KMS-11 (cell line): Measurements from ENCODE around the gene HPS4.
"Not testable (repeated sequence)": the region's sequence is repeated elsewhere in the genome, so short reads cannot be mapped to it uniquely, and the experiment has no call there.

ENCODE experiments used
- H2AFZ ChIP-seq: fragments of 200-600 bp; sonication (generic); 2 replicates; pipeline ENCODE4 v1.6.1; 2016; ENCODE audit warnings: antibody characterized with exemption, mixed run types, low read depth
- H3K27ac ChIP-seq: fragments of 200-600 bp; sonication (generic); 2 replicates; pipeline ENCODE4 v1.6.1; 2016; ENCODE audit warnings: mild to moderate bottlenecking, mixed run types
- H3K27me3 ChIP-seq: fragments of 200-600 bp; sonication (generic); 2 replicates; pipeline ENCODE4 v1.6.1; 2017; ENCODE audit warnings: mild to moderate bottlenecking, low read depth, mixed run types, moderate library complexity; ENCODE audit not compliant: insufficient read depth
- H3K36me3 ChIP-seq: fragments of 200-600 bp; sonication (generic); 2 replicates; pipeline ENCODE4 v1.6.1; 2017; ENCODE audit warnings: mild to moderate bottlenecking, mixed run types; ENCODE audit not compliant: insufficient read depth
- H3K4me1 ChIP-seq: fragments of 200-600 bp; sonication (generic); 2 replicates; pipeline ENCODE4 v1.6.1; 2016; ENCODE audit warnings: mild to moderate bottlenecking, low read depth, mixed run types; ENCODE audit not compliant: poor library complexity, severe bottlenecking
- H3K4me2 ChIP-seq: fragments of 200-600 bp; sonication (generic); 2 replicates; pipeline ENCODE4 v1.7.0; 2016; ENCODE audit warnings: mild to moderate bottlenecking, mixed run types
- H3K4me3 ChIP-seq: fragments of 200-600 bp; sonication (generic); IDR thresholded peaks from 2 replicates; pipeline ENCODE4 v1.6.1; 2017; ENCODE audit warnings: low read depth, low read length, mixed read lengths; ENCODE audit not compliant: insufficient read depth
- H3K79me2 ChIP-seq: fragments of 200-600 bp; sonication (generic); 2 replicates; pipeline ENCODE4 v1.6.1; 2016; ENCODE audit warnings: low read depth, mixed run types; ENCODE audit not compliant: insufficient read depth
- H3K9ac ChIP-seq: fragments of 200-600 bp; sonication (generic); 2 replicates; pipeline ENCODE4 v1.6.1; 2016; ENCODE audit warnings: mild to moderate bottlenecking, mixed run types
- H4K20me1 ChIP-seq: fragments of 200-600 bp; sonication (generic); 2 replicates; pipeline ENCODE4 v1.6.1; 2016; ENCODE audit warnings: mild to moderate bottlenecking, mixed run types; ENCODE audit not compliant: insufficient read depth
- TF ChIP-seq, protein P1 (sequence below): fragments of 200-600 bp; sonication (generic); conservative IDR thresholded peaks from 2 replicates; pipeline ENCODE4 v1.6.1; 2017; ENCODE audit warnings: low read depth, mild to moderate bottlenecking, antibody characterized with exemption, low read length, moderate library complexity, mixed read lengths

Gene HPS4

DNA sequence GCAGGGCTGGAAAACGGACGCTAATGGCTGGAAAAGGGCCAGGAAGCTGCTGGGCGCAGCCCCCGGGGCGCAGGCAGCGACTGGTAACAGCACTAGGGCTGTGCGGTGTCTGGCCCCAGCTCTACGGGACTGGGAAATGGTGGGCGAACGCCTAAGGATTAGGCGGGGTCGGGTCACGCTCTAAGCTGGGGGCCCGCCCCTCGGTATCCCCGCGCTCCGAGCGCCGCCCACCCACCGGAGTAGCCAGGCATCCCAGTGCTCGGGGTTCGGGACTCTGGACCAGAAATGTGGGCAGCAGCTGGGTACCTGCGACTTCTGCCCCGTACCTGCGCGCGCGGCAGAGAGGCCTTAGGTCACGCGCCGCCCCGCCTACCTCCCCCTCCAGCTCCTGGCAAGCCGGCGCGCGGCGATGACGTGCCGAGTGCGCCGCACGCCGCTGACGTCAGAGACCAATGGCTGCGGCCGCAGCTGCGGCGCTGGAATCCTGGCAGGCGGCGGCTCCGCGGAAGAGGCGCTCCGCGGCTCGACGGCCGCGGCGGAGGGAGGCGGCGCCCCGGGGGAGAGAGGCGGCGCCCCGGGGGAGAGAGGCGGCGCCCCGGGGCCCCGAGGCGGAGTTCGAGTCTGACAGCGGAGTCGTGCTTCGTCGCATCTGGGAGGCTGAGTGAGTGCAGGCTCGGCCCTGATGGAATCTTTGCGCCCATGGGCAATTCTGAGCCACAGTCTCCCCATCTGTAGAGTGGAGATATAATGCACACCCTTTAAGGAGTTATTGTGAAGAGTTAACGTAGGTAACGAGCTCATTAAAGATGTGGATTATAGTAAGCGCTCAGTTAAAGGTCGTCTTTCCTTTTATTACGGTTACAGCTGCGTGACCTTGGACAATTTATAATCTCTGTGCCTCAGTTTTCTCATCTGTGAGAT is at the start of gene HPS4, which contains the start of gene SRRD:
Gene HPS4, minus strand, starts transcription at position 345 of the 921 bp plus-strand sequence. CDS start 2,021 bp downstream, outside the sequence.
Gene SRRD, plus strand, starts transcription at position 439 of the 921 bp plus-strand sequence. Its CDS starts 14 bp downstream, at position 453.
- Histone ChIP-seq H3K9ac (peak within 1 kb of the TSS; percentile 82), H3K4me2 (peak within 1 kb of the TSS; percentile 94), H3K36me3 (no peaks in the 10 kb centered on the region), H3K27ac (peak within 1 kb of the TSS; percentile 80), H3K4me1 (peaks cover 60% of the 10 kb centered on the region), H4K20me1 (no peaks in the 10 kb centered on the region), H3K4me3 (no peak within 1 kb of the TSS), H3K79me2 (peaks cover 47% of the 10 kb centered on the region), H2AFZ (peak within 1 kb of the TSS; percentile 61), H3K27me3 (no peaks in the 10 kb centered on the region)
- TF ChIP-seq, protein P1, sequence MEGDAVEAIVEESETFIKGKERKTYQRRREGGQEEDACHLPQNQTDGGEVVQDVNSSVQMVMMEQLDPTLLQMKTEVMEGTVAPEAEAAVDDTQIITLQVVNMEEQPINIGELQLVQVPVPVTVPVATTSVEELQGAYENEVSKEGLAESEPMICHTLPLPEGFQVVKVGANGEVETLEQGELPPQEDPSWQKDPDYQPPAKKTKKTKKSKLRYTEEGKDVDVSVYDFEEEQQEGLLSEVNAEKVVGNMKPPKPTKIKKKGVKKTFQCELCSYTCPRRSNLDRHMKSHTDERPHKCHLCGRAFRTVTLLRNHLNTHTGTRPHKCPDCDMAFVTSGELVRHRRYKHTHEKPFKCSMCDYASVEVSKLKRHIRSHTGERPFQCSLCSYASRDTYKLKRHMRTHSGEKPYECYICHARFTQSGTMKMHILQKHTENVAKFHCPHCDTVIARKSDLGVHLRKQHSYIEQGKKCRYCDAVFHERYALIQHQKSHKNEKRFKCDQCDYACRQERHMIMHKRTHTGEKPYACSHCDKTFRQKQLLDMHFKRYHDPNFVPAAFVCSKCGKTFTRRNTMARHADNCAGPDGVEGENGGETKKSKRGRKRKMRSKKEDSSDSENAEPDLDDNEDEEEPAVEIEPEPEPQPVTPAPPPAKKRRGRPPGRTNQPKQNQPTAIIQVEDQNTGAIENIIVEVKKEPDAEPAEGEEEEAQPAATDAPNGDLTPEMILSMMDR, result no peak

DNA sequence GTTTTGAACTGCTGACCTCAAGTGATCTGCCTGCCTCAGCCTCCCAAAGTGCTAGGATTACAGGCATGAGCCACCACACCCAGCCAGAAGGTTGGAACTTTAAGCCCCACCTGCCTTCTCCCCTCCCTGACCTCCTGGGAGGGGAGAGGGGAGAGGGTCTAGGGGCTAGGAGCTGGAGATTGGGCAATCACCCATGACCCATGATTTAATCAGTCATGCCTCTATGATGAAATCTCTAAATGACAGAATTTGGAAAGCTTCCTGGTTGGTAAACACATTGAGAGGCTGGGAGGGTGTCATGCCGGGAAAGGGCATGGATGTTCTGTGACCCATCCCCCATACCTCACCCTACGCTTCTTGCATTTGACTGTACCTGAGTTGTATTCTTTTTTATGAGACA is 45.8 kb upstream of the HPS4 start:
- Histone ChIP-seq H3K27ac (no peak overlapping the region), H4K20me1 (no peaks in the 10 kb centered on the region), H3K36me3 (peaks cover 6% of the 10 kb centered on the region; the same call in 1 of the 2 replicates), H3K27me3 (no peaks in the 10 kb centered on the region), H3K4me2 (no peak overlapping the region), H2AFZ (no peak overlapping the region), H3K4me3 (no peak overlapping the region), H3K79me2 (no peaks in the 10 kb centered on the region; the same call in 1 of the 2 replicates), H3K9ac (no peak overlapping the region), H3K4me1 (peaks cover 53% of the 10 kb centered on the region)
- TF ChIP-seq, protein P1, result no peak

DNA sequence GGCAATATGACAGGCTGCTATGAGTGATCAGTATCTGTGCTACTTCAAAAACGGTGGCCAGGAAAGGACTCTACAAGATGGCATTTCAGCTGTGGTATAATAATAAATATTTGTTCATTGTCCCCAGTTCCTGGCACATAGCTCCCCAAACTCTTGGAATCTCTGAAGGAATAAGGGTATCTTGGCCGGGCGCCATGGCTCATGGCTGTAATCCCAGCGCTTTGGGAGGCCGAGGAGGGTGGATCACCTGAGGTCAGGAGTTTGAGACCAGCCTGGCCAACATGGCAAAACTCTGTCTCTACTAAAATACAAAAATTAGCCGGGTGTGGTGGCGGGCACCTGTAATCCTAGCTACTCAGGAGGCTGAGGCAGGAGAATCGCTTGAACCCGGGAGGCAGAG is 44.9 kb upstream of the HPS4 start:
- not testable (repeated sequence) for H3K36me3 ChIP-seq, H3K4me2 ChIP-seq, H4K20me1 ChIP-seq, H3K4me3 ChIP-seq, H3K79me2 ChIP-seq, H2AFZ ChIP-seq, H3K27ac ChIP-seq, H3K9ac ChIP-seq, H3K27me3 ChIP-seq
- peaks cover 45% of the 10 kb centered on the region for H3K4me1 ChIP-seq

DNA sequence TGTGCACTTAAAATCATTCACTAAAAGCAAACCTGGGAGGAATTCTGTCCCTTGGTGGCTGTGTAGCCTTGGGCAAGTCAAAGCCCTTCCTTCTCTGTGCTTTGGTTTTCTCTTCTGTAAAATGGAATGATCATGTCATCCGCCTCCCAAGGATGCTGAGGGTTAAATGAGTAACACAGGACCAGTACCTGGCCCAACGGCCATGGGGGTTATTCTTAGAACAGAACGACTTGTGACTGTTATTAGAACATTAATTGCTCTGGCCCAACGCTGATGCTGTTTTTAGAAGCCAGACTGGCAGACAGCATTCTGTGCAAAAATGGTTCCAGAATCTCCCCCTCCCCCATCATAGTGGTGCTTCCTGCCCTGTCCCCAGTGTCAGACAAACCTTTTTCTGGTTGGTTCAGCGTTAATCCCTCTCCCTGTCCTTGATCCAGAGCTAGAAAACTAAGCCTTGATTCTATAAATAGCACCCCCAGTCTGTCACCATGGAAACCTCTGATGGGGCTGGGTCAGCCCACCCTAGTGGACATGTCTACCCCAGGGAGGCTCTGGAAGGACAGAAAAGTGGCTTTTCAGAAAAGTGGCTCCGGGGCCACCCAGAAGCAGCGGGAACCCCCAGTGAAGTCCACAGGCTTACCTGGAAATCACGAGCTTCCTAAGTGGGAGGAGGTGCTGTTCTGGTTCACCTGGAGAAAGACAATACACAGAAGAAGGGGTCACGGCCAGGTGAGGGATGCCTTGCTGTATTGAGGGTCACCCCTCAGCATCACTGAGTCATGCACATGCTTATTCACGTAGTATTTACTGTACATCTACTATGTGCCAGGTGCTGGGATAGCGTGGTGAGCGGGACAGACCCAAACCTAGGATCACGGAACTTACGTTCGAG is 44.2 kb upstream of the HPS4 start:
- peaks cover 6% of the 10 kb centered on the region; the same call in 1 of the 2 replicates for H3K36me3 ChIP-seq
- H3K4me1 ChIP-seq, result peaks cover 38% of the 10 kb centered on the region
- H3K27me3 ChIP-seq, result no peaks in the 10 kb centered on the region
- no peak overlapping the region for H3K4me3 ChIP-seq
- no peak overlapping the region for H3K9ac ChIP-seq
- no peaks in the 10 kb centered on the region for H4K20me1 ChIP-seq
- TF ChIP-seq, protein P1, result no peak
- H3K79me2 ChIP-seq, result no peaks in the 10 kb centered on the region; the same call in 1 of the 2 replicates
- no peak overlapping the region for H3K4me2 ChIP-seq
- H2AFZ ChIP-seq, result no peak overlapping the region
- no peak overlapping the region for H3K27ac ChIP-seq
